ENCODE measurements around the gene MOCS2. TPM values are rescaled to one million over a fixed set of nuclear protein-coding genes. Genes with fewer than 3 reads are reported as not detected.

Gene MOCS2, protein sequence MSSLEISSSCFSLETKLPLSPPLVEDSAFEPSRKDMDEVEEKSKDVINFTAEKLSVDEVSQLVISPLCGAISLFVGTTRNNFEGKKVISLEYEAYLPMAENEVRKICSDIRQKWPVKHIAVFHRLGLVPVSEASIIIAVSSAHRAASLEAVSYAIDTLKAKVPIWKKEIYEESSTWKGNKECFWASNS
- 45.8 and 46.4 TPM in 2 replicates for total RNA-seq

DNA sequence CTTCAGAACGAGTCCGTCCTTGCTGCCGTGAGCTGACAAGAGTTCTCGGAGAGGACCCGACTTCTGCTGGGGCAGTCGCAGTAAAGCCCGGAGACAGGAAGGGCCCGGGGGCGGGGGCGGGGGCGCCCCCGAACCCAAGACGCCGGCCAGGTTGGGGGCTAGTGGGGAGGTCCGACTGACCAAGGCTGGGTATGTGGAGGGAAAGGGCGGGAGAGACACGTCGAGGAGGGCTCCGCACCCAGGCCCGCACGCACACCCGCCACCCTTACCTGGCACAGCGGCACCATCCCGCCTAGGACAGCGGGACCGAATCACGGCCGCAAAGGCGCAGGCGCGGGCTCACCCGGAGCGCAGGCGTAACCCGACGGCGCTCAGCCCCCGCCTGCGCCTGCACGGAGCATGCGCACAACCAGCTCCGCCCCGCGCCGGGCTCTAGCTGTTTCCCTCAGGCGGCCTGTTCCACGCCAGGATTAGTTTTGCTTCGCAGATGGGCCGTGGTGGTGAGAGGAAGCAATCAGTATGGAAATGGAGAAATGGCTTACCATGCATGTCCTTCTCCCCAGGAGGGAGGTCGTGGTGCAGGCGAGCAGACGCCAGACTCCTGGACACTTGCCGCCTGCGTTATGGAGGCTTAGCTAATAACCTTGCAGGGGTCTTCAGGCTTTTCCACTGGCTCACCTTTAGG, at the start of gene MOCS2:
Gene MOCS2 (minus strand): TSS at position 315 of the 685 bp plus-strand sequence. CDS start 2,583 bp downstream, outside the sequence.

Other genes starting within 250 kb of the MOCS2 start
- gene ITGA2, start 120.4 kb downstream of the MOCS2 start, total RNA-seq: 30.9 and 33.3 TPM in 2 replicates

All from mammary microvascular endothelial cell (primary cell).